K562 (cell line): ENCODE results near the gene ASCL2. TPM values are rescaled to one million over a fixed set of nuclear protein-coding genes. Genes with fewer than 3 reads are reported as not detected.

Experiments
- BCLAF1 ChIP-seq, 2 experiments: fragments of 450-650 bp in 1 of 2; IDR thresholded peaks; 2 replicates each; pipeline ENCODE4 v1.6.1; 2011 to 2017; ENCODE audit warnings: low read depth in 2 of 2, antibody characterized with exemption in 1 of 2, borderline replicate concordance in 1 of 2, low read length in 1 of 2, mild to moderate bottlenecking in 1 of 2, mixed read lengths in 1 of 2; ENCODE audit not compliant: control insufficient read depth in 1 of 2
- BDP1 ChIP-seq: IDR thresholded peaks from 3 replicates; pipeline ENCODE4 v1.6.1; 2011; ENCODE audit not compliant: insufficient read length, insufficient read depth
- GMEB1 ChIP-seq: fragments of 250-450 bp; sonication (Bioruptor Pico); IDR thresholded peaks from 2 replicates; pipeline ENCODE4 v1.4.0; 2020; ENCODE audit warnings: mild to moderate bottlenecking
- MITF ChIP-seq: IDR thresholded peaks from 2 replicates; pipeline ENCODE4 v1.6.1; 2014; ENCODE audit warnings: antibody characterized with exemption
- NFATC3 ChIP-seq: fragments of 450-650 bp; IDR thresholded peaks from 2 replicates; pipeline ENCODE4 v1.6.1; 2017; ENCODE audit warnings: mild to moderate bottlenecking
- TGIF2 ChIP-seq: sonication (generic); formaldehyde crosslinking; IDR thresholded peaks from 2 replicates; pipeline ENCODE4 v1.8.1; 2022; ENCODE audit warnings: mild to moderate bottlenecking, missing genetic modification reagents, moderate library complexity
- ZFP91 ChIP-seq: sonication (generic); formaldehyde crosslinking; IDR thresholded peaks from 2 replicates; pipeline ENCODE4 v1.8.0; 2022; ENCODE audit warnings: mild to moderate bottlenecking, missing genetic modification reagents
- ZNF436 ChIP-seq: fragments of 250-450, 450-650 bp; sonication (Bioruptor Pico); formaldehyde crosslinking; IDR thresholded peaks from 2 replicates; pipeline ENCODE4 v1.7.0; 2020; ENCODE audit warnings: mild to moderate bottlenecking
- ZNF740 ChIP-seq, 3 experiments: fragments of 200-800 bp in 1 of 3; sonication (Bioruptor generic) in 1 of 3; sonication (generic) in 1 of 3; formaldehyde crosslinking in 1 of 3; IDR thresholded peaks; 2 replicates each; pipeline versions ENCODE4 v1.6.1 to v1.8.0; 2016 to 2022; ENCODE audit warnings: mild to moderate bottlenecking in 2 of 3, missing compliant biosample characterization in 2 of 3, missing genetic modification characterization in 2 of 3, missing genetic modification reagents in 1 of 3
- polyA plus RNA-seq, 8 experiments: library from polyadenylated mRNA; depleted of rRNA in 4 of 8; stranded (reverse) in 5 of 8; unstranded in 3 of 8; fragments of >200 nt; fragmentation: Nextera tagmentation in 2 of 8; fragmentation: Illumina TruSeq in 1 of 8; extraction: Ambion mirVana in 2 of 8; extraction: Trizol in 1 of 8; gene quantifications; 2 replicates each; pipeline versions ENCODE4 v1.2.1 to v1.2.3, GENCODE V29; 2011 to 2014; ENCODE audit warnings: inconsistent platforms in 1 of 8, missing spikeins in 1 of 8
- total RNA-seq, 7 experiments: library from RNA; depleted of rRNA in 6 of 7; stranded (reverse); fragments of >200 nt in 6 of 7; fragmentation: Illumina TruSeq in 2 of 7; extraction: Trizol in 2 of 7; gene quantifications; 2 replicates each; pipeline versions ENCODE4 v1.2.1 to v1.2.3, GENCODE V29; 2011 to 2021; ENCODE audit warnings: low replicate concordance in 1 of 7

Gene ASCL2
- total and polyA plus RNA-seq, 9 of the 15 experiments (the other 6 are each of a cell fraction or from before 2014, with no cell fraction given), result 0.11 to 1.4 (median 0.36) TPM; not detected in 2

GRCh38 chr11:2280208-2280607, 9.8 kb upstream of the ASCL2 start (continued):
- no peak for TF ChIP-seq MITF
- no peak for TF ChIP-seq ZNF436 (CRISPR knock-in tag)
- TF ChIP-seq GMEB1 (CRISPR knock-in tag), result no peak
- TF ChIP-seq BCLAF1 (IDR thresholded peaks at IDR 0.05; ENCODE audit: borderline replicate concordance in 1 of 2, control insufficient read depth in 1 of 2, low read depth in 2 of 2, low read length in 1 of 2), result no peak
- TF ChIP-seq BDP1, result no peak
- TF ChIP-seq TGIF2, result no peak
- no peak for TF ChIP-seq ZFP91
- no peak for TF ChIP-seq ZNF740 (CRISPR knock-in tag; IDR thresholded peaks at IDR 0.05)
- no peak for TF ChIP-seq ZNF740 (tag; IDR thresholded peaks at IDR 0.05)
- no peak for TF ChIP-seq NFATC3
